HepG2 (cell line): ENCODE data around the gene DNAJB6. TPM values are rescaled to one million over a fixed set of nuclear protein-coding genes. Genes with fewer than 3 reads are reported as not detected.
"Not testable (repeated sequence)": the region's sequence is repeated elsewhere in the genome, so short reads cannot be mapped to it uniquely, and the experiment has no call there.

Experiments
- ATAC-seq: fragments of 200-7000 bp; cut with Tn5 transposase; 3 replicates; pipeline ENCODE4 v1.9.1; 2020; ENCODE audit warnings: mild to moderate bottlenecking, moderate library complexity
- BruUV-seq: library from RNA; stranded (reverse); fragments of 400-500 nt; replicated peaks from 2 replicates; lab custom pipeline; 2021; lab: Mats Ljungman, UMichigan
- CTCF ChIA-PET: fragments of 300-600 bp; formaldehyde crosslinking; extraction: SDS; loops from one replicate; lab custom pipeline; 2021; ENCODE audit warnings: low total read pairs, inconsistent platforms, low intra/inter-chr PET ratio; lab: Yijun Ruan, JAX
- POLR2A ChIA-PET: fragments of 350-600 bp; sonication (Branson Sonifier 250); formaldehyde crosslinking; loops from one replicate; lab custom pipeline; 2020; ENCODE audit warnings: antibody characterized with exemption, inconsistent platforms; lab: Yijun Ruan, JAX
- DNase-seq: peaks from one replicate; pipeline ENCODE4 v3.0.0-alpha.2; 2015; ENCODE audit warnings: low spot score
- FAIRE-seq: peaks from 3 replicates; lab custom pipeline; 2011; peaks lifted over from hg19 to GRCh38; lab: Jason Lieb, UNC
- H2AFZ ChIP-seq: one replicate; pipeline ENCODE4 v1.6.1; 2011; ENCODE audit warnings: low read length, inconsistent platforms
- H3K27ac ChIP-seq: fragments of 300-600 bp; 3 replicates; pipeline ENCODE4 v1.8.0; 2011; ENCODE audit warnings: mixed run types, mild to moderate bottlenecking, mixed read lengths, low read length, inconsistent platforms; ENCODE audit not compliant: insufficient read depth; ENCODE audit errors: extremely low read length
- H3K27me3 ChIP-seq, 2 experiments: fragments of 200-600 bp in 1 of 2; 2 replicates in 1 of 2; 3 replicates in 1 of 2; pipeline versions ENCODE4 v1.6.0 to v1.8.0; 2011; ENCODE audit warnings: low read length in 2 of 2, mild to moderate bottlenecking in 2 of 2, moderate library complexity in 2 of 2, inconsistent platforms in 1 of 2; ENCODE audit not compliant: insufficient read depth in 2 of 2, control insufficient read depth in 1 of 2
- H3K36me3 ChIP-seq, 2 experiments: fragments of 200-600 bp in 1 of 2; replicated peaks in 1 of 2; 2 replicates in 1 of 2; 3 replicates in 1 of 2; pipeline versions ENCODE4 v1.5.1 to v1.8.0; 2011; ENCODE audit warnings: low read length in 2 of 2, inconsistent platforms in 1 of 2; ENCODE audit not compliant: insufficient read depth in 2 of 2, control insufficient read depth in 1 of 2
- H3K4me1 ChIP-seq: 2 replicates; pipeline ENCODE4 v1.5.1; 2012; ENCODE audit warnings: low read length, inconsistent platforms; ENCODE audit not compliant: insufficient read depth
- H3K4me2 ChIP-seq: 2 replicates; pipeline ENCODE4 v1.6.0; 2011; ENCODE audit warnings: low read depth, low read length, inconsistent platforms
- H3K4me3 ChIP-seq, 3 experiments: fragments of 200-600 bp in 1 of 3; sonication (generic), shearing (Covaris generic) in 1 of 3; replicated peaks in 1 of 3; 2 replicates each; pipeline ENCODE4 v1.5.1; 2011 to 2016; ENCODE audit warnings: low read length in 3 of 3, inconsistent platforms in 2 of 3, low read depth in 2 of 3, mild to moderate bottlenecking in 2 of 3, control low read depth in 1 of 3, mixed read lengths in 1 of 3; ENCODE audit not compliant: insufficient read depth in 1 of 3
- H3K79me2 ChIP-seq: one replicate; pipeline ENCODE4 v1.6.1; 2011; ENCODE audit warnings: low read length, inconsistent platforms; ENCODE audit not compliant: insufficient read depth
- H3K9ac ChIP-seq: 2 replicates; pipeline ENCODE4 v1.6.0; 2011; ENCODE audit warnings: mild to moderate bottlenecking, low read depth, low read length, inconsistent platforms; ENCODE audit not compliant: insufficient read depth
- H3K9me3 ChIP-seq: 2 replicates; pipeline ENCODE4 v1.5.1; 2012; ENCODE audit warnings: mild to moderate bottlenecking, low read length
- H4K20me1 ChIP-seq: 2 replicates; pipeline ENCODE4 v1.6.0; 2011; ENCODE audit warnings: inconsistent platforms, mild to moderate bottlenecking, low read length, moderate library complexity; ENCODE audit not compliant: insufficient read depth
- ERF ChIP-seq: IDR thresholded peaks from 2 replicates; pipeline ENCODE4 v1.6.1; 2018; ENCODE audit warnings: missing biosample characterization, missing genetic modification reagents
- HOXA5 ChIP-seq: sonication (generic); formaldehyde crosslinking; IDR thresholded peaks from 2 replicates; pipeline ENCODE4 v1.4.0; 2020; ENCODE audit warnings: missing genetic modification reagents
- MED8 ChIP-seq: sonication (generic); formaldehyde crosslinking; IDR thresholded peaks from 2 replicates; pipeline ENCODE4 v1.8.1; 2023; ENCODE audit warnings: mild to moderate bottlenecking, missing genetic modification reagents; ENCODE audit not compliant: insufficient replicate concordance
- MLX ChIP-seq: IDR thresholded peaks from 2 replicates; pipeline ENCODE4 v1.6.1; 2016
- MTF2 ChIP-seq: sonication (generic); formaldehyde crosslinking; IDR thresholded peaks from 2 replicates; pipeline ENCODE4 v1.5.0; 2020; ENCODE audit warnings: missing genetic modification reagents, borderline replicate concordance
- MXD4 ChIP-seq: IDR thresholded peaks from 2 replicates; pipeline ENCODE4 v1.6.1; 2016; ENCODE audit warnings: mild to moderate bottlenecking, missing biosample characterization, missing genetic modification reagents
- NCOA1 ChIP-seq: sonication (generic); formaldehyde crosslinking; IDR thresholded peaks from 2 replicates; pipeline ENCODE4 v1.9.0; 2021; ENCODE audit warnings: missing genetic modification reagents
- PHF20 ChIP-seq: sonication (generic); formaldehyde crosslinking; IDR thresholded peaks from 2 replicates; pipeline ENCODE4 v1.5.0; 2020; ENCODE audit warnings: mild to moderate bottlenecking, missing genetic modification reagents
- SIN3B ChIP-seq: fragments of 150-350 bp; IDR thresholded peaks from 2 replicates; pipeline ENCODE4 v1.6.1; 2014; ENCODE audit warnings: low read length
- ZNF460 ChIP-seq: sonication (generic); formaldehyde crosslinking; IDR thresholded peaks from 2 replicates; pipeline ENCODE4 v1.5.1; 2020; ENCODE audit warnings: missing genetic modification reagents, mild to moderate bottlenecking, borderline replicate concordance
- ZNF674 ChIP-seq: sonication (generic); formaldehyde crosslinking; IDR thresholded peaks from 2 replicates; pipeline ENCODE4 v1.5.0; 2020; ENCODE audit warnings: low read depth, mild to moderate bottlenecking, missing genetic modification reagents
- ZXDC ChIP-seq: sonication (generic); formaldehyde crosslinking; IDR thresholded peaks from 2 replicates; pipeline ENCODE4 v1.5.0; 2020; ENCODE audit warnings: mild to moderate bottlenecking, missing genetic modification reagents
- WGBS: methylation state at CpG from one replicate; pipeline ENCODE4 v1.1.6; 2017; ENCODE audit warnings: low lambda C conversion rate; 5-methylcytosine and 5-hydroxymethylcytosine counted together
- in situ Hi-C: cut with HindIII; loops from 2 replicates; pipeline ENCODE4 v1.10.0; 2017; ENCODE audit warnings: low pct_unique_long_range_greater_than_20kb; ENCODE audit not compliant: extremely low pct_ligation_motif_present
- intact Hi-C: fragments of 100-400 bp; cut with micrococcal nuclease; formaldehyde crosslinking; loops from one replicate; pipeline ENCODE4 v1.10.0; 2022; ENCODE audit not compliant: unreplicated experiment
- polyA plus RNA-seq, 8 experiments: library from polyadenylated mRNA; depleted of rRNA in 3 of 8; stranded (reverse) in 7 of 8; unstranded in 1 of 8; fragments of >200 nt; fragmentation: Illumina TruSeq in 4 of 8; extraction: Trizol in 4 of 8; gene quantifications; 2 replicates each; pipeline versions ENCODE4 v1.2.1 to v1.2.3, GENCODE V29; 2011 to 2016; ENCODE audit warnings: low read depth in 4 of 8, missing spikeins in 1 of 8, mixed read lengths in 1 of 8; ENCODE audit not compliant: insufficient read depth in 1 of 8
- total RNA-seq, 5 experiments: library from RNA; depleted of rRNA; stranded (reverse); fragments of >200 nt; fragmentation: Illumina TruSeq; extraction: Trizol; gene quantifications; 2 replicates each; pipeline ENCODE4 v1.2.3, GENCODE V29; 2016; ENCODE audit warnings: low read depth in 1 of 5
- TF ChIP-seq, protein P1 (sequence below): sonication (generic); formaldehyde crosslinking; IDR thresholded peaks from 2 replicates; pipeline ENCODE4 v1.5.1; 2020; ENCODE audit warnings: missing genetic modification reagents, mild to moderate bottlenecking, borderline replicate concordance
- TF ChIP-seq, protein P2 (sequence below): sonication (generic); formaldehyde crosslinking; IDR thresholded peaks from 2 replicates; pipeline ENCODE4 v1.4.0; 2020; ENCODE audit warnings: low read depth, mild to moderate bottlenecking, missing genetic modification reagents

Gene DNAJB6
- total and polyA plus RNA-seq, 2 of the 13 experiments (the other 11 are each of a cell fraction or from before 2014, with no cell fraction given), result 29.9 to 53.9 TPM

DNA sequence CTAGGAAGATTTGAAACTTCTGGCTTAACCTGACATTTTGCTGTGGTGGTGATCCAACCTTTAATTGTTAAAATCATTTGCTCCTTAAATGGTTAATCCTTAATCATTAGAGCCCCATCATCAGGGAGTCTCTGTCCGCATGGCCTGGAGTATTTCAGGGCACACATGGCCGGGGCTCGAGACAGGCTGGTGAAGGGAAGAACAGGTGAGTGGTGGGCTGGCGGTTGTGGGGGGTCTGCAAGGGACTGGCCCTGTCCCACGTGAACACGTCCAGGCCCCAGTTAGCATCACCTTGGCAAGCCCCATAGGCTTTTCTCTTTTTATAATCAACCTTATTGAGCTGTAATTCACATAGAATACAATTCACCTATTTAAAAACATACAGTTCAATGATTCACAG lies 109.5 kb downstream of the DNAJB6 start:
- Histone ChIP-seq H3K4me2 (no peak overlapping the region), H3K4me3 (no peak overlapping the region), H3K4me1 (no peaks in the 10 kb centered on the region), H3K79me2 (no peaks in the 10 kb centered on the region), H3K36me3 (no peaks in the 10 kb centered on the region), H3K27ac (no peak overlapping the region), H3K9me3 (no peaks in the 10 kb centered on the region), H3K27me3 (peaks cover 2 to 36% of the 10 kb centered on the region in 2 experiments; a peak in 4 of 5 replicates), H2AFZ (no peak overlapping the region), H3K9ac (no peak overlapping the region), H4K20me1 (no peaks in the 10 kb centered on the region)
- POLR2A ChIA-PET, result no interaction called here
- DNase-seq (no peak), ATAC-seq (no peak), FAIRE-seq (no peak)
- no TSS peak for BruUV-seq
- CTCF ChIA-PET, result no interaction called here
- WGBS, result 22% methylated on average over 6 of the region's 6 CpGs
- no peak for TF ChIP-seq ERF (CRISPR knock-in tag)
- no peak for TF ChIP-seq HOXA5 (CRISPR knock-in tag)
- no peak for TF ChIP-seq SIN3B
- no peak for TF ChIP-seq MTF2
- no peak for TF ChIP-seq ZNF460 (CRISPR knock-in tag)
- TF ChIP-seq ZXDC, result no peak
- no peak for TF ChIP-seq ZNF674
- TF ChIP-seq, protein P1, sequence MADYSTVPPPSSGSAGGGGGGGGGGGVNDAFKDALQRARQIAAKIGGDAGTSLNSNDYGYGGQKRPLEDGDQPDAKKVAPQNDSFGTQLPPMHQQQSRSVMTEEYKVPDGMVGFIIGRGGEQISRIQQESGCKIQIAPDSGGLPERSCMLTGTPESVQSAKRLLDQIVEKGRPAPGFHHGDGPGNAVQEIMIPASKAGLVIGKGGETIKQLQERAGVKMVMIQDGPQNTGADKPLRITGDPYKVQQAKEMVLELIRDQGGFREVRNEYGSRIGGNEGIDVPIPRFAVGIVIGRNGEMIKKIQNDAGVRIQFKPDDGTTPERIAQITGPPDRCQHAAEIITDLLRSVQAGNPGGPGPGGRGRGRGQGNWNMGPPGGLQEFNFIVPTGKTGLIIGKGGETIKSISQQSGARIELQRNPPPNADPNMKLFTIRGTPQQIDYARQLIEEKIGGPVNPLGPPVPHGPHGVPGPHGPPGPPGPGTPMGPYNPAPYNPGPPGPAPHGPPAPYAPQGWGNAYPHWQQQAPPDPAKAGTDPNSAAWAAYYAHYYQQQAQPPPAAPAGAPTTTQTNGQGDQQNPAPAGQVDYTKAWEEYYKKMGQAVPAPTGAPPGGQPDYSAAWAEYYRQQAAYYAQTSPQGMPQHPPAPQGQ (CRISPR knock-in tag), result no peak
- TF ChIP-seq MLX (CRISPR knock-in tag), result no peak
- no peak for TF ChIP-seq MXD4 (CRISPR knock-in tag)
- TF ChIP-seq PHF20, result no peak
- TF ChIP-seq, protein P2, sequence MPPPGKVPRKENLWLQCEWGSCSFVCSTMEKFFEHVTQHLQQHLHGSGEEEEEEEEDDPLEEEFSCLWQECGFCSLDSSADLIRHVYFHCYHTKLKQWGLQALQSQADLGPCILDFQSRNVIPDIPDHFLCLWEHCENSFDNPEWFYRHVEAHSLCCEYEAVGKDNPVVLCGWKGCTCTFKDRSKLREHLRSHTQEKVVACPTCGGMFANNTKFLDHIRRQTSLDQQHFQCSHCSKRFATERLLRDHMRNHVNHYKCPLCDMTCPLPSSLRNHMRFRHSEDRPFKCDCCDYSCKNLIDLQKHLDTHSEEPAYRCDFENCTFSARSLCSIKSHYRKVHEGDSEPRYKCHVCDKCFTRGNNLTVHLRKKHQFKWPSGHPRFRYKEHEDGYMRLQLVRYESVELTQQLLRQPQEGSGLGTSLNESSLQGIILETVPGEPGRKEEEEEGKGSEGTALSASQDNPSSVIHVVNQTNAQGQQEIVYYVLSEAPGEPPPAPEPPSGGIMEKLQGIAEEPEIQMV, result no peak
- no peak for TF ChIP-seq NCOA1 (CRISPR knock-in tag)
- no peak for TF ChIP-seq MED8 (CRISPR knock-in tag)
- in situ Hi-C loops (no loop called here), intact Hi-C loops (no loop called here)

DNA sequence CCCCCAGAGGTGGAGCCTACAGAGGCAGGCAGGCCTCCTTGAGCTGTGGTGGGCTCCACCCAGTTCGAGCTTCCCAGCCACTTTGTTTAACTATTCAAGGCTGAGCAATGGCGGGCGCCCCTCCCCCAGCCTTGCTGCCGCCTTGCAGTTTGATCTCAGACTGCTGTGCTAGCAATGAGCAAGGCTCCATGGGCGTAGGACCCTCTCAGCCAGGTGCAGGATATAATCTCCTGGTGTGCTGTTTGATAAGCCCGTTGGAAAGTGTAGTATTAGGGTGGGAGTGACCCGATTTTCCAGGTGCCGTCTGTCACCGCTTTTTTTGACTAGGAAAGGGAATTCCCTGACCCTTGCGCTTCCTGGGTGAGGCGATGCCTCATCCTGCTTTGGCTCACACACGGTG lies 117.2 kb downstream of the DNAJB6 start:
- H3K4me3 ChIP-seq, H3K9me3 ChIP-seq, POLR2A ChIA-PET, in situ Hi-C loops, H4K20me1 ChIP-seq, intact Hi-C loops, H3K9ac ChIP-seq, H3K79me2 ChIP-seq, H3K36me3 ChIP-seq, DNase-seq, BruUV-seq, FAIRE-seq, CTCF ChIA-PET, H3K27ac ChIP-seq, H2AFZ ChIP-seq, H3K4me2 ChIP-seq, H3K4me1 ChIP-seq, ATAC-seq: not testable (repeated sequence)
- peaks cover 6 to 31% of the 10 kb centered on the region in 2 experiments; a peak in 3 of 5 replicates for H3K27me3 ChIP-seq
- 26% methylated on average over 9 of the region's 12 CpGs for WGBS
